ENCODE results near the gene PKD1L1. TPM values are rescaled to one million over a fixed set of nuclear protein-coding genes. Genes with fewer than 3 reads are reported as not detected.

PKD1L1 gene
- total and polyA plus RNA-seq, 7 donors = 0.16 to 1.2 (median 0.63) TPM; not detected in 1

GRCh38 chr7:47771336-47771989 lies 176.8 kb downstream of the PKD1L1 start:
- Histone ChIP-seq H3K27ac (peak overlapping the region in 3 of 4 donors; percentile 42 to 70 (median 55)), H3K36me3 (no peaks in the 10 kb centered on the region), H3K4me1 (peaks cover 0 to 16% (median 11%) of the 10 kb centered on the region in 4 donors), H3K9me3 (no peaks in the 10 kb centered on the region), H3K4me3 (no peak overlapping the region), H3K27me3 (no peaks in the 10 kb centered on the region)
- intact Hi-C loops (cut with DNase I) = no loop called here
- peak; percentile 74 for DNase-seq
- WGBS, 2 donors = 82 to 93% methylated on average over 5 of the region's 5 CpGs
- no peak for TF ChIP-seq POLR2A (IDR thresholded peaks at IDR 0.05)
- no peak for TF ChIP-seq CTCF (IDR thresholded peaks at IDR 0.05)
- no peak for TF ChIP-seq POLR2AphosphoS5 (IDR thresholded peaks at IDR 0.05)
- no peak for TF ChIP-seq EP300 (IDR thresholded peaks at IDR 0.05)

GRCh38 chr7:47766126-47766525 lies 182.1 kb downstream of the PKD1L1 start:
- Histone ChIP-seq H3K9me3 (no peaks in the 10 kb centered on the region), H3K27ac (no peak overlapping the region), H3K4me1 (peaks cover 0 to 23% (median 16%) of the 10 kb centered on the region in 4 donors), H3K27me3 (no peaks in the 10 kb centered on the region), H3K36me3 (no peaks in the 10 kb centered on the region), H3K4me3 (no peak overlapping the region)
- 84 to 93% methylated on average over 7 of the region's 7 CpGs for WGBS, 2 donors
- intact Hi-C loops (cut with DNase I) = no loop called here
- DNase-seq = no peak
- TF ChIP-seq POLR2AphosphoS5 (IDR thresholded peaks at IDR 0.05) (peak in 3 of 4 donors; percentile 39 to 62 (median 47)), EP300 (IDR thresholded peaks at IDR 0.05) (no peak)

- H3K4me3 ChIP-seq = no peak overlapping the region
- TF ChIP-seq EP300 (IDR thresholded peaks at IDR 0.05) = no peak
- TF ChIP-seq CTCF (IDR thresholded peaks at IDR 0.05) = no peak
- TF ChIP-seq POLR2A (IDR thresholded peaks at IDR 0.05) = no peak
- no peak for TF ChIP-seq POLR2AphosphoS5 (IDR thresholded peaks at IDR 0.05)
- no peak overlapping the region for H3K27ac ChIP-seq
- WGBS, 2 donors = 93% methylated on average over 2 of the region's 2 CpGs
- H3K4me1 ChIP-seq = peaks cover 0 to 21% (median 16%) of the 10 kb centered on the region in 4 donors
- no peaks in the 10 kb centered on the region for H3K27me3 ChIP-seq
- DNase-seq = no peak
- H3K36me3 ChIP-seq = no peaks in the 10 kb centered on the region
- no peaks in the 10 kb centered on the region for H3K9me3 ChIP-seq
- intact Hi-C loops (cut with DNase I) = no loop called here
Measured at GRCh38 chr7:47765373-47765979, 182.8 kb downstream of the PKD1L1 start.

- DNase-seq = no peak
- intact Hi-C loops (cut with DNase I) = no loop called here
- Histone ChIP-seq H3K27me3 (no peaks in the 10 kb centered on the region), H3K4me1 (peaks cover 0 to 21% (median 16%) of the 10 kb centered on the region in 4 donors), H3K4me3 (no peak overlapping the region), H3K9me3 (no peaks in the 10 kb centered on the region), H3K36me3 (no peaks in the 10 kb centered on the region), H3K27ac (no peak overlapping the region)
- WGBS, 2 donors = 81 to 89% methylated on average over 5 of the region's 5 CpGs
- TF ChIP-seq POLR2AphosphoS5 (IDR thresholded peaks at IDR 0.05) (no peak), CTCF (IDR thresholded peaks at IDR 0.05) (no peak), EP300 (IDR thresholded peaks at IDR 0.05) (no peak), POLR2A (IDR thresholded peaks at IDR 0.05) (no peak)
Measured at GRCh38 chr7:47764746-47765145, 183.5 kb downstream of the PKD1L1 start.

GRCh38 chr7:47763063-47763974 lies 184.9 kb downstream of the PKD1L1 start:
- Histone ChIP-seq H3K4me1 (peaks cover 0 to 21% (median 16%) of the 10 kb centered on the region in 4 donors), H3K27me3 (no peaks in the 10 kb centered on the region), H3K36me3 (no peaks in the 10 kb centered on the region), H3K9me3 (no peaks in the 10 kb centered on the region), H3K4me3 (no peak overlapping the region), H3K27ac (peak overlapping the region in 2 of 4 donors; percentile 7 to 10)
- intact Hi-C loops (cut with DNase I) = no loop called here
- 12 to 51% methylated on average over 9 of the region's 9 CpGs for WGBS, 2 donors
- no peak for TF ChIP-seq POLR2AphosphoS5 (IDR thresholded peaks at IDR 0.05)
- TF ChIP-seq POLR2A (IDR thresholded peaks at IDR 0.05) = no peak
- no peak for TF ChIP-seq CTCF (IDR thresholded peaks at IDR 0.05)
- no peak for TF ChIP-seq EP300 (IDR thresholded peaks at IDR 0.05)
- DNase-seq = no peak

Measured in sigmoid colon (tissue), 7 donors.